Peyer's patch (tissue), 4 donors: ENCODE measurements around the gene UBAP2.

Source experiments
- POLR2A ChIP-seq, 2 donors: fragments of 450-650 bp; IDR thresholded peaks; one replicate each; pipeline ENCODE4 v1.5.1; 2017; ENCODE audit warnings: antibody characterized with exemption in 2 of 2, mild to moderate bottlenecking in 2 of 2, moderate library complexity in 2 of 2
- TF ChIP-seq, protein P1 (sequence below), 6 experiments: fragments of 450-650 bp in 4 of 6; fragments of 200-600 bp in 2 of 6; sonication (generic) in 1 of 6; IDR thresholded peaks; one replicate each; pipeline ENCODE4 v1.5.1; 2017 to 2019; ENCODE audit warnings: antibody characterized with exemption in 6 of 6, mild to moderate bottlenecking in 3 of 6, moderate library complexity in 1 of 6

DNA sequence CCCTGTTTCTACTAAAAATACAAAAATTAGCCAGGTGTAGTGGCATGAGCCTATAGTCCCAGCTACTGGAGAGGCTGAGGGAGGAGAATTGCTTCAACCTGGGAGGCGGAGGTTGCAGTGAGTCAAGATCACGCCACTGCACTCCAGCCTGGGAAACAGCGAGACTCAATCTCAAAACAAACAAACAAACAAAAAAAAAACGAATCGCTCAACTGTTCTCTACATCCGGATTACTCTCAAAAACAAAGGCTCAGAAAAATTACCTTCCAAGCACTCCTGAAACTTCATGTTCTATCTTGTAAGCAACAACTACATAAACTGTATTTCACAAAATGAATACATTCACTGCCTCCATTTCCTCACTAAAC is 14.0 kb downstream of the UBAP2 start:
- TF ChIP-seq, protein P1, sequence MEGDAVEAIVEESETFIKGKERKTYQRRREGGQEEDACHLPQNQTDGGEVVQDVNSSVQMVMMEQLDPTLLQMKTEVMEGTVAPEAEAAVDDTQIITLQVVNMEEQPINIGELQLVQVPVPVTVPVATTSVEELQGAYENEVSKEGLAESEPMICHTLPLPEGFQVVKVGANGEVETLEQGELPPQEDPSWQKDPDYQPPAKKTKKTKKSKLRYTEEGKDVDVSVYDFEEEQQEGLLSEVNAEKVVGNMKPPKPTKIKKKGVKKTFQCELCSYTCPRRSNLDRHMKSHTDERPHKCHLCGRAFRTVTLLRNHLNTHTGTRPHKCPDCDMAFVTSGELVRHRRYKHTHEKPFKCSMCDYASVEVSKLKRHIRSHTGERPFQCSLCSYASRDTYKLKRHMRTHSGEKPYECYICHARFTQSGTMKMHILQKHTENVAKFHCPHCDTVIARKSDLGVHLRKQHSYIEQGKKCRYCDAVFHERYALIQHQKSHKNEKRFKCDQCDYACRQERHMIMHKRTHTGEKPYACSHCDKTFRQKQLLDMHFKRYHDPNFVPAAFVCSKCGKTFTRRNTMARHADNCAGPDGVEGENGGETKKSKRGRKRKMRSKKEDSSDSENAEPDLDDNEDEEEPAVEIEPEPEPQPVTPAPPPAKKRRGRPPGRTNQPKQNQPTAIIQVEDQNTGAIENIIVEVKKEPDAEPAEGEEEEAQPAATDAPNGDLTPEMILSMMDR (IDR thresholded peaks at IDR 0.05), result no peak
- TF ChIP-seq POLR2A (IDR thresholded peaks at IDR 0.05), result no peak
